GM12878 (cell line): Measurements from ENCODE around the gene CHD5. TPM values are rescaled to one million over a fixed set of nuclear protein-coding genes. Genes with fewer than 3 reads are reported as not detected.

Source experiments
- ATAC-seq: fragments of 200-7000 bp; cut with Tn5 transposase; 3 replicates; pipeline ENCODE4 v1.9.1; 2020; ENCODE audit warnings: mild to moderate bottlenecking, moderate library complexity
- BruUV-seq: library from RNA; stranded (reverse); fragments of 400-500 nt; replicated peaks from 2 replicates; lab custom pipeline; 2021; lab: Mats Ljungman, UMichigan
- CTCF ChIA-PET: fragments of 300-600 bp; sonication (Branson Sonifier 250); formaldehyde crosslinking; extraction: SDS; loops from one replicate; lab custom pipeline; 2021; ENCODE audit warnings: inconsistent platforms; lab: Yijun Ruan, JAX
- POLR2A ChIA-PET: fragments of 350-600 bp; formaldehyde crosslinking; extraction: SDS; loops from one replicate; lab custom pipeline; 2021; ENCODE audit warnings: inconsistent platforms; lab: Charles Lee
- RAD21 ChIA-PET: fragments of 300-600 bp; sonication (Branson Sonifier 250); formaldehyde crosslinking; loops from one replicate; lab custom pipeline; 2023; ENCODE audit warnings: antibody characterized with exemption; ENCODE audit not compliant: unreplicated experiment; lab: Charles Lee
- SMC1A ChIA-PET: fragments of 300-600 bp; sonication (Branson Sonifier 250); formaldehyde crosslinking; loops from one replicate; lab custom pipeline; 2023; ENCODE audit not compliant: unreplicated experiment, uncharacterized antibody; lab: Charles Lee
- DNase-seq: peaks from one replicate; pipeline ENCODE4 v3.0.0-alpha.2; 2011; ENCODE audit warnings: low read depth, low spot score
- FAIRE-seq: peaks from 3 replicates; lab custom pipeline; 2011; peaks lifted over from hg19 to GRCh38; lab: Jason Lieb, UNC
- H2AFZ ChIP-seq: 2 replicates; pipeline ENCODE4 v1.6.0; 2011; ENCODE audit warnings: low read depth, low read length, control low read depth; ENCODE audit not compliant: control insufficient read depth
- H3K27ac ChIP-seq: 2 replicates; pipeline ENCODE4 v1.5.1; 2011; ENCODE audit warnings: control low read depth; ENCODE audit not compliant: control insufficient read depth, insufficient read depth
- H3K27me3 ChIP-seq, 2 experiments: replicated peaks in 1 of 2; 2 replicates each; pipeline versions ENCODE4 v1.6.0 to v1.6.1; 2011; ENCODE audit warnings: low read length in 1 of 2; ENCODE audit not compliant: control insufficient read depth in 2 of 2, insufficient read depth in 2 of 2
- H3K36me3 ChIP-seq, 2 experiments: 2 replicates each; pipeline ENCODE4 v1.5.1; 2011; ENCODE audit warnings: low read length in 1 of 2; ENCODE audit not compliant: control insufficient read depth in 2 of 2, insufficient read depth in 2 of 2
- H3K4me1 ChIP-seq: 2 replicates; pipeline ENCODE4 v1.6.1; 2011; ENCODE audit warnings: mild to moderate bottlenecking, low read length, moderate library complexity, mixed read lengths; ENCODE audit not compliant: control insufficient read depth, insufficient read depth
- H3K4me2 ChIP-seq: 2 replicates; pipeline ENCODE4 v1.6.0; 2011; ENCODE audit warnings: control low read depth; ENCODE audit not compliant: control insufficient read depth, insufficient read depth
- H3K4me3 ChIP-seq: fragments of 200-600 bp; sonication (generic); 2 replicates; pipeline ENCODE4 v1.5.1; 2016
- H3K79me2 ChIP-seq: 2 replicates; pipeline ENCODE4 v1.6.0; 2011; ENCODE audit warnings: low read length; ENCODE audit not compliant: control insufficient read depth, insufficient read depth
- H3K9ac ChIP-seq: 2 replicates; pipeline ENCODE4 v1.8.0; 2011; ENCODE audit warnings: low read length, control low read depth, mixed read lengths; ENCODE audit not compliant: control insufficient read depth, insufficient read depth
- H3K9me3 ChIP-seq: replicated peaks from 3 replicates; pipeline ENCODE4 v1.5.1; 2011; ENCODE audit warnings: mild to moderate bottlenecking, low read length; ENCODE audit not compliant: control insufficient read depth, insufficient read depth
- H4K20me1 ChIP-seq: 2 replicates; pipeline ENCODE4 v1.6.0; 2011; ENCODE audit not compliant: control insufficient read depth, insufficient read depth
- BCL11A ChIP-seq: IDR thresholded peaks from 2 replicates; pipeline ENCODE4 v1.6.1; 2011; ENCODE audit warnings: low read depth, low read length
- CHD2 ChIP-seq: IDR thresholded peaks from 2 replicates; pipeline ENCODE4 v1.6.1; 2011; ENCODE audit warnings: low read depth, low read length, improper control_type of control experiment, borderline replicate concordance
- ETV6 ChIP-seq, 2 experiments: fragments of 450-650 bp in 1 of 2; IDR thresholded peaks in 1 of 2; conservative IDR thresholded peaks in 1 of 2; 2 replicates each; pipeline ENCODE4 v1.6.1; 2014; ENCODE audit warnings: antibody characterized with exemption in 1 of 2, borderline replicate concordance in 1 of 2, low read depth in 1 of 2, mild to moderate bottlenecking in 1 of 2, moderate library complexity in 1 of 2
- GABPA ChIP-seq: IDR thresholded peaks from 2 replicates; pipeline ENCODE4 v1.6.1; 2014; ENCODE audit warnings: antibody characterized with exemption, low read depth, mild to moderate bottlenecking, inconsistent platforms
- GATAD2B ChIP-seq: fragments of 450-650 bp; conservative IDR thresholded peaks from 2 replicates; pipeline ENCODE4 v1.6.1; 2017; ENCODE audit warnings: low read depth, mild to moderate bottlenecking, moderate library complexity
- HDAC6 ChIP-seq: fragments of 200-600 bp; sonication (generic); IDR thresholded peaks from one replicate; pipeline ENCODE4 v1.8.0; 2017; ENCODE audit warnings: antibody characterized with exemption; ENCODE audit not compliant: unreplicated experiment
- IKZF2 ChIP-seq, 2 experiments: fragments of 450-650 bp; IDR thresholded peaks; 2 replicates each; pipeline ENCODE4 v1.6.1; 2017; ENCODE audit warnings: mild to moderate bottlenecking in 2 of 2, moderate library complexity in 2 of 2
- JUNB ChIP-seq: IDR thresholded peaks from 2 replicates; pipeline ENCODE4 v1.6.1; 2016; ENCODE audit warnings: antibody characterized with exemption, mild to moderate bottlenecking
- KAT2A ChIP-seq: conservative IDR thresholded peaks from 2 replicates; pipeline ENCODE4 v1.6.1; 2011; ENCODE audit warnings: low read depth, low read length; ENCODE audit not compliant: control insufficient read depth
- KLF5 ChIP-seq: fragments of 450-650 bp; IDR thresholded peaks from 2 replicates; pipeline ENCODE4 v1.6.1; 2014; ENCODE audit warnings: mild to moderate bottlenecking; ENCODE audit not compliant: partially characterized antibody
- NRF1 ChIP-seq: conservative IDR thresholded peaks from 2 replicates; pipeline ENCODE4 v1.6.1; 2011; ENCODE audit warnings: mild to moderate bottlenecking, low read depth, low read length, improper control_type of control experiment
- POLR2AphosphoS2 ChIP-seq: IDR thresholded peaks from 2 replicates; pipeline ENCODE4 v1.6.1; 2011; ENCODE audit warnings: low read depth, mild to moderate bottlenecking, low read length, improper control_type of control experiment, moderate library complexity
- RCOR1 ChIP-seq: conservative IDR thresholded peaks from 2 replicates; pipeline ENCODE4 v1.6.1; 2012; ENCODE audit warnings: low read depth, low read length, improper control_type of control experiment
- RELA ChIP-seq: fragments of 450-650 bp; IDR thresholded peaks from 2 replicates; pipeline ENCODE4 v1.8.0; 2014; ENCODE audit warnings: borderline replicate concordance; ENCODE audit not compliant: partially characterized antibody
- TCF12 ChIP-seq: IDR thresholded peaks from 2 replicates; pipeline ENCODE4 v1.6.1; 2011; ENCODE audit warnings: low read depth, mild to moderate bottlenecking, low read length
- WRNIP1 ChIP-seq: IDR thresholded peaks from 2 replicates; pipeline ENCODE4 v1.6.1; 2011; ENCODE audit warnings: low read depth, low read length, improper control_type of control experiment, borderline replicate concordance
- WGBS: methylation state at CpG from one replicate; pipeline ENCODE4 v1.1.6; 2016; ENCODE audit warnings: low lambda C conversion rate; ENCODE audit not compliant: insufficient replicate concordance, insufficient coverage; ENCODE audit errors: missing lambda C conversion rate; 5-methylcytosine and 5-hydroxymethylcytosine counted together
- in situ Hi-C: fragments of 300-500 bp; cut with MboI; formaldehyde crosslinking; loops from 9 replicates; pipeline ENCODE4 v1.14.3; 2018; ENCODE audit warnings: mixed read lengths
- intact Hi-C: fragments of 100-400 bp; cut with micrococcal nuclease; formaldehyde crosslinking; loops from one replicate; pipeline ENCODE4 v1.14.2; 2022; ENCODE audit not compliant: unreplicated experiment
- polyA plus RNA-seq, 11 experiments: library from polyadenylated mRNA; depleted of rRNA in 4 of 11; unstranded in 6 of 11; stranded (reverse) in 5 of 11; fragments of >200 nt; fragmentation: Nextera tagmentation in 4 of 11; fragmentation: Illumina TruSeq in 1 of 11; extraction: Ambion mirVana in 4 of 11; extraction: Trizol in 1 of 11; gene quantifications; 1 replicate in 1 of 11; 2 replicates in 10 of 11; pipeline versions ENCODE4 v1.2.1 to v1.2.3, GENCODE V29; 2011 to 2016; ENCODE audit warnings: inconsistent platforms in 2 of 11, missing spikeins in 2 of 11, low read depth in 1 of 11
- total RNA-seq, 4 experiments: library from RNA; depleted of rRNA in 3 of 4; stranded (reverse); fragments of >200 nt in 3 of 4; fragmentation: Illumina TruSeq in 1 of 4; extraction: Trizol in 1 of 4; gene quantifications; 2 replicates each; pipeline versions ENCODE4 v1.2.1 to v1.2.3, GENCODE V29; 2013 to 2021
- TF ChIP-seq, protein P1 (sequence below): IDR thresholded peaks from 2 replicates; pipeline ENCODE4 v1.6.1; 2012; ENCODE audit warnings: improper control_type of control experiment, low read depth, low read length; ENCODE audit not compliant: insufficient replicate concordance
- TF ChIP-seq, protein P2 (sequence below): IDR thresholded peaks from 2 replicates; pipeline ENCODE4 v1.6.1; 2012; ENCODE audit warnings: low read depth, low read length, improper control_type of control experiment

CHD5 gene
- total and polyA plus RNA-seq, 10 of the 15 experiments (the other 5 are each of a cell fraction or from before 2014, with no cell fraction given): 0.03 to 0.49 (median 0.13) TPM; not detected in 3

DNA sequence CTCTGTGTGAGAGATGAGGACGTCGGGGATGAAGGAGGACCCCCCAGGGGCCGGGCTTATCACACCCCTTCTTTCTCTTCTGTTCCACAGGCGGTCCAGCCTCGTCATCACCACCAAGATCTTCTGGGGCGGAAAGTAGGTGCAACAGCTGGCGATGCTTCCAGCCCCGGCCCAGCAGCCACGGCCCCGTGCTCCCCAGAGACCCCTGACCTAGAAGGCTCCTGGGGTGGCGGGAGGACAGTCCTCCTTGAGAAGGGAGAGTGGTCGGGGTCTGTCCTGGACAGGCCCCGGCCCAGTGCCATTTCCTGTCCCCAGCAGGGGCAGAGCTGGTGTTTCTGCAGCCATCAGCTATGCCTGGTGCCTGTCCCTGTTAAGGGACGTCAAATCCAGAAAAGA lies 92.7 kb downstream of the CHD5 start:
- ATAC-seq: no peak
- RAD21 ChIA-PET: no interaction called here
- H3K27me3 ChIP-seq: no peaks in the 10 kb centered on the region
- no peak overlapping the region for H3K4me3 ChIP-seq
- no peak for DNase-seq
- no peaks in the 10 kb centered on the region for H4K20me1 ChIP-seq
- CTCF ChIA-PET: no interaction called here
- H3K36me3 ChIP-seq: peaks cover 2 to 7% of the 10 kb centered on the region in 2 experiments; a peak in 3 of 4 replicates
- no peak for TF ChIP-seq ETV6 (conservative IDR thresholded peaks at IDR 0.05 in 1 of 2, IDR thresholded peaks at IDR 0.05 in 1 of 2; ENCODE audit: borderline replicate concordance in 1 of 2, low read depth in 1 of 2)
- no peak for TF ChIP-seq RCOR1
- TF ChIP-seq RELA: no peak
- no peak for TF ChIP-seq GABPA
- TF ChIP-seq NRF1: no peak
- TF ChIP-seq KAT2A: no peak
- no peak for TF ChIP-seq GATAD2B
- no peak for TF ChIP-seq WRNIP1
- no peak for TF ChIP-seq TCF12
- no peak for TF ChIP-seq KLF5
- TF ChIP-seq POLR2AphosphoS2: no peak
- TF ChIP-seq, protein P1, sequence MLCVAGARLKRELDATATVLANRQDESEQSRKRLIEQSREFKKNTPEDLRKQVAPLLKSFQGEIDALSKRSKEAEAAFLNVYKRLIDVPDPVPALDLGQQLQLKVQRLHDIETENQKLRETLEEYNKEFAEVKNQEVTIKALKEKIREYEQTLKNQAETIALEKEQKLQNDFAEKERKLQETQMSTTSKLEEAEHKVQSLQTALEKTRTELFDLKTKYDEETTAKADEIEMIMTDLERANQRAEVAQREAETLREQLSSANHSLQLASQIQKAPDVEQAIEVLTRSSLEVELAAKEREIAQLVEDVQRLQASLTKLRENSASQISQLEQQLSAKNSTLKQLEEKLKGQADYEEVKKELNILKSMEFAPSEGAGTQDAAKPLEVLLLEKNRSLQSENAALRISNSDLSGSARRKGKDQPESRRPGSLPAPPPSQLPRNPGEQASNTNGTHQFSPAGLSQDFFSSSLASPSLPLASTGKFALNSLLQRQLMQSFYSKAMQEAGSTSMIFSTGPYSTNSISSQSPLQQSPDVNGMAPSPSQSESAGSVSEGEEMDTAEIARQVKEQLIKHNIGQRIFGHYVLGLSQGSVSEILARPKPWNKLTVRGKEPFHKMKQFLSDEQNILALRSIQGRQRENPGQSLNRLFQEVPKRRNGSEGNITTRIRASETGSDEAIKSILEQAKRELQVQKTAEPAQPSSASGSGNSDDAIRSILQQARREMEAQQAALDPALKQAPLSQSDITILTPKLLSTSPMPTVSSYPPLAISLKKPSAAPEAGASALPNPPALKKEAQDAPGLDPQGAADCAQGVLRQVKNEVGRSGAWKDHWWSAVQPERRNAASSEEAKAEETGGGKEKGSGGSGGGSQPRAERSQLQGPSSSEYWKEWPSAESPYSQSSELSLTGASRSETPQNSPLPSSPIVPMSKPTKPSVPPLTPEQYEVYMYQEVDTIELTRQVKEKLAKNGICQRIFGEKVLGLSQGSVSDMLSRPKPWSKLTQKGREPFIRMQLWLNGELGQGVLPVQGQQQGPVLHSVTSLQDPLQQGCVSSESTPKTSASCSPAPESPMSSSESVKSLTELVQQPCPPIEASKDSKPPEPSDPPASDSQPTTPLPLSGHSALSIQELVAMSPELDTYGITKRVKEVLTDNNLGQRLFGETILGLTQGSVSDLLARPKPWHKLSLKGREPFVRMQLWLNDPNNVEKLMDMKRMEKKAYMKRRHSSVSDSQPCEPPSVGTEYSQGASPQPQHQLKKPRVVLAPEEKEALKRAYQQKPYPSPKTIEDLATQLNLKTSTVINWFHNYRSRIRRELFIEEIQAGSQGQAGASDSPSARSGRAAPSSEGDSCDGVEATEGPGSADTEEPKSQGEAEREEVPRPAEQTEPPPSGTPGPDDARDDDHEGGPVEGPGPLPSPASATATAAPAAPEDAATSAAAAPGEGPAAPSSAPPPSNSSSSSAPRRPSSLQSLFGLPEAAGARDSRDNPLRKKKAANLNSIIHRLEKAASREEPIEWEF: no peak
- TF ChIP-seq JUNB: no peak
- TF ChIP-seq BCL11A: no peak
- TF ChIP-seq HDAC6: no peak
- TF ChIP-seq IKZF2 (IDR thresholded peaks at IDR 0.05): no peak
- no peak for TF ChIP-seq CHD2
- TF ChIP-seq, protein P2, sequence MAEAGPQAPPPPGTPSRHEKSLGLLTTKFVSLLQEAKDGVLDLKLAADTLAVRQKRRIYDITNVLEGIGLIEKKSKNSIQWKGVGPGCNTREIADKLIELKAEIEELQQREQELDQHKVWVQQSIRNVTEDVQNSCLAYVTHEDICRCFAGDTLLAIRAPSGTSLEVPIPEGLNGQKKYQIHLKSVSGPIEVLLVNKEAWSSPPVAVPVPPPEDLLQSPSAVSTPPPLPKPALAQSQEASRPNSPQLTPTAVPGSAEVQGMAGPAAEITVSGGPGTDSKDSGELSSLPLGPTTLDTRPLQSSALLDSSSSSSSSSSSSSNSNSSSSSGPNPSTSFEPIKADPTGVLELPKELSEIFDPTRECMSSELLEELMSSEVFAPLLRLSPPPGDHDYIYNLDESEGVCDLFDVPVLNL: no peak
- TF ChIP-seq, all 136 proteins: peak for 0
- H2AFZ ChIP-seq: no peak overlapping the region
- WGBS: 58% methylated on average over 13 of the region's 14 CpGs
- no peaks in the 10 kb centered on the region for H3K4me1 ChIP-seq
- no peak overlapping the region for H3K4me2 ChIP-seq
- ChIA-PET SMC1A (no interaction called here), POLR2A (interaction anchor here (0.6 kb wide), 1 partner anchor 115 kb away, joined by 3 read pairs; no protein-coding TSS in a partner anchor)
- in situ Hi-C loops: no loop called here
- intact Hi-C loops: no loop called here
- H3K79me2 ChIP-seq: no peaks in the 10 kb centered on the region
- FAIRE-seq: no peak
- no TSS peak for BruUV-seq
- no peak overlapping the region for H3K27ac ChIP-seq
- no peaks in the 10 kb centered on the region for H3K9me3 ChIP-seq
- no peak overlapping the region for H3K9ac ChIP-seq
